K562 (cell line): ENCODE results near the gene PHKG2. TPM values are rescaled to one million over a fixed set of nuclear protein-coding genes. Genes with fewer than 3 reads are reported as not detected.

Experiments
- AFF4 ChIP-seq: sonication (generic); formaldehyde crosslinking; IDR thresholded peaks from 2 replicates; pipeline ENCODE4 v1.8.0; 2023; ENCODE audit warnings: mild to moderate bottlenecking, missing genetic modification reagents
- BDP1 ChIP-seq: IDR thresholded peaks from 3 replicates; pipeline ENCODE4 v1.6.1; 2011; ENCODE audit not compliant: insufficient read length, insufficient read depth
- CEBPB ChIP-seq: fragments of 450-650 bp; IDR thresholded peaks from 2 replicates; pipeline ENCODE4 v1.6.1; 2016; ENCODE audit warnings: missing genetic modification characterization, missing compliant biosample characterization
- CTBP1 ChIP-seq: fragments of 450-650 bp; IDR thresholded peaks from 2 replicates; pipeline ENCODE4 v1.6.1; 2016; ENCODE audit warnings: borderline replicate concordance
- E2F1 ChIP-seq: sonication (generic); formaldehyde crosslinking; IDR thresholded peaks from 2 replicates; pipeline ENCODE4 v1.8.1; 2023; ENCODE audit warnings: mild to moderate bottlenecking, missing genetic modification reagents, moderate library complexity
- E2F3 ChIP-seq: fragments of 250-450 bp; sonication (Bioruptor Pico); IDR thresholded peaks from 2 replicates; pipeline ENCODE4 v1.4.0; 2020; ENCODE audit warnings: mild to moderate bottlenecking
- FOSL1 ChIP-seq: fragments of 200-800 bp; sonication (Bioruptor generic); conservative IDR thresholded peaks from 2 replicates; pipeline ENCODE4 v1.6.1; 2016; ENCODE audit warnings: missing genetic modification characterization, missing compliant biosample characterization
- HMG20A ChIP-seq: fragments of 450-650 bp; formaldehyde crosslinking; conservative IDR thresholded peaks from 2 replicates; pipeline ENCODE4 v1.4.0; 2020; ENCODE audit warnings: mild to moderate bottlenecking, mixed read lengths
- IRF1 ChIP-seq: sonication (generic); formaldehyde crosslinking; IDR thresholded peaks from 2 replicates; pipeline ENCODE4 v1.8.0; 2022; ENCODE audit warnings: missing genetic modification reagents, mild to moderate bottlenecking, borderline replicate concordance
- KAT8 ChIP-seq: fragments of 450-650 bp; IDR thresholded peaks from 2 replicates; pipeline ENCODE4 v1.6.1; 2016; ENCODE audit warnings: low read depth, mild to moderate bottlenecking
- MYC ChIP-seq, 2 experiments: fragments of 250-450 bp in 1 of 2; sonication (Bioruptor Pico) in 1 of 2; IDR thresholded peaks; 2 replicates each; pipeline versions ENCODE4 v1.5.1 to v1.6.1; 2012 to 2021; ENCODE audit warnings: low read depth in 2 of 2, borderline replicate concordance in 1 of 2, improper control_type of control experiment in 1 of 2, low read length in 1 of 2, mild to moderate bottlenecking in 1 of 2, moderate library complexity in 1 of 2
- NCOA1 ChIP-seq: fragments of 450-650 bp; IDR thresholded peaks from 2 replicates; pipeline ENCODE4 v1.6.1; 2016; ENCODE audit warnings: low read depth
- NONO ChIP-seq, 2 experiments: fragments of 200-400 bp in 1 of 2; fragments of 450-650 bp in 1 of 2; formaldehyde crosslinking in 1 of 2; IDR thresholded peaks; 2 replicates each; pipeline ENCODE4 v1.6.1; 2017; ENCODE audit warnings: low read depth in 2 of 2, mild to moderate bottlenecking in 2 of 2, moderate library complexity in 2 of 2, low read length in 1 of 2
- PHTF2 ChIP-seq: fragments of 250-450 bp; sonication (Bioruptor Pico); IDR thresholded peaks from 2 replicates; pipeline ENCODE4 v1.5.0; 2021; ENCODE audit warnings: mild to moderate bottlenecking
- PML ChIP-seq: IDR thresholded peaks from 2 replicates; pipeline ENCODE4 v1.6.1; 2012; ENCODE audit warnings: low read length, inconsistent platforms
- POLR2G ChIP-seq: fragments of 200-400 bp; formaldehyde crosslinking; IDR thresholded peaks from 2 replicates; pipeline ENCODE4 v1.6.1; 2017; ENCODE audit warnings: low read depth, mild to moderate bottlenecking, antibody characterized with exemption, low read length, moderate library complexity
- SRSF3 ChIP-seq: fragments of 200-400 bp; formaldehyde crosslinking; IDR thresholded peaks from 2 replicates; pipeline ENCODE4 v1.6.1; 2016; ENCODE audit warnings: mild to moderate bottlenecking, low read length, moderate library complexity; ENCODE audit not compliant: insufficient read depth
- ZNF511 ChIP-seq: sonication (generic); formaldehyde crosslinking; IDR thresholded peaks from 2 replicates; pipeline ENCODE4 v1.8.0; 2022; ENCODE audit warnings: mild to moderate bottlenecking, missing genetic modification reagents
- ZNF707 ChIP-seq: fragments of 250-450 bp; sonication (Bioruptor Pico); conservative IDR thresholded peaks from 2 replicates; pipeline ENCODE4 v1.8.0; 2022; ENCODE audit warnings: inconsistent platforms, mild to moderate bottlenecking, moderate library complexity
- polyA plus RNA-seq, 8 experiments: library from polyadenylated mRNA; depleted of rRNA in 4 of 8; stranded (reverse) in 5 of 8; unstranded in 3 of 8; fragments of >200 nt; fragmentation: Nextera tagmentation in 2 of 8; fragmentation: Illumina TruSeq in 1 of 8; extraction: Ambion mirVana in 2 of 8; extraction: Trizol in 1 of 8; gene quantifications; 2 replicates each; pipeline versions ENCODE4 v1.2.1 to v1.2.3, GENCODE V29; 2011 to 2014; ENCODE audit warnings: inconsistent platforms in 1 of 8, missing spikeins in 1 of 8
- total RNA-seq, 7 experiments: library from RNA; depleted of rRNA in 6 of 7; stranded (reverse); fragments of >200 nt in 6 of 7; fragmentation: Illumina TruSeq in 2 of 7; extraction: Trizol in 2 of 7; gene quantifications; 2 replicates each; pipeline versions ENCODE4 v1.2.1 to v1.2.3, GENCODE V29; 2011 to 2021; ENCODE audit warnings: low replicate concordance in 1 of 7

The PHKG2 gene
- total and polyA plus RNA-seq, 9 of the 15 experiments (the other 6 are each of a cell fraction or from before 2014, with no cell fraction given): 5.8 to 54.2 (median 30.7) TPM

- TF ChIP-seq NONO (IDR thresholded peaks at IDR 0.05; ENCODE audit: low read depth in 2 of 2, low read length in 1 of 2): no peak
- TF ChIP-seq PHTF2 (CRISPR knock-in tag): no peak
- no peak for TF ChIP-seq KAT8
- TF ChIP-seq CEBPB: no peak
- TF ChIP-seq CTBP1: 0 out of 2 replicates have a peak, but pooled peaks have one; percentile 11
- no peak for TF ChIP-seq NCOA1
- TF ChIP-seq MYC (IDR thresholded peaks at IDR 0.05; ENCODE audit: low read depth, low read length): no peak
- TF ChIP-seq MYC (CRISPR knock-in tag; IDR thresholded peaks at IDR 0.05; ENCODE audit: borderline replicate concordance, low read depth): no peak
- no peak for TF ChIP-seq BDP1
- 0 out of 2 replicates have a peak, but pooled peaks have one; percentile 6 for TF ChIP-seq PML
- no peak for TF ChIP-seq SRSF3
- TF ChIP-seq ZNF511 (CRISPR knock-in tag): no peak
- 0 out of 2 replicates have a peak, but pooled peaks have one; percentile 19 for TF ChIP-seq FOSL1 (tag)
- no peak for TF ChIP-seq E2F1 (CRISPR knock-in tag)
- TF ChIP-seq HMG20A (CRISPR knock-in tag): no peak
- TF ChIP-seq IRF1: no peak
- TF ChIP-seq AFF4: no peak
- no peak for TF ChIP-seq ZNF707 (CRISPR knock-in tag)
- peak; percentile 42 for TF ChIP-seq POLR2G
- no peak for TF ChIP-seq E2F3 (CRISPR knock-in tag)
Observed at GRCh38 chr16:30740364-30741251, 7.6 kb upstream of the PHKG2 start (continued).
